ENCODE measurements around the gene UBE3B. TPM values are rescaled to one million over a fixed set of nuclear protein-coding genes. Genes with fewer than 3 reads are reported as not detected.

The UBE3B gene
- total RNA-seq, 6 experiments from 2014 or later, result 41.3 to 43.6 (median 43.1) TPM

- peaks cover 20% of the 10 kb centered on the region for H3K4me1 Mint-ChIP-seq (ENCODE audit: low read depth)
Observed at GRCh38 chr12:109537136-109537535, 59.7 kb downstream of the UBE3B start.

GRCh38 chr12:109538191-109538863 is 60.9 kb downstream of the UBE3B start:
- H3K4me1 Mint-ChIP-seq (ENCODE audit: low read depth), result peaks cover 23% of the 10 kb centered on the region
- peaks cover 16% of the 10 kb centered on the region; the same call in 1 of the 2 replicates for H3K36me3 Mint-ChIP-seq (ENCODE audit: low read depth)
- no peak overlapping the region for H3K4me3 Mint-ChIP-seq
- H3K9me3 Mint-ChIP-seq, result peaks cover 9% of the 10 kb centered on the region
- no peak for DNase-seq
- no peak for TF ChIP-seq CTCF (IDR thresholded peaks at IDR 0.05)
- no peak overlapping the region; the same call in 1 of the 2 replicates for H3K27ac Mint-ChIP-seq
- H3K27me3 Mint-ChIP-seq (ENCODE audit: insufficient read depth), result peaks cover 2% of the 10 kb centered on the region

More at GRCh38 chr12:109537136-109537535, 59.7 kb downstream of the UBE3B start:
- Mint-ChIP-seq H3K27me3 (ENCODE audit: insufficient read depth) (peaks cover 2% of the 10 kb centered on the region), H3K4me3 (no peak overlapping the region), H3K27ac (no peak overlapping the region), H3K36me3 (ENCODE audit: low read depth) (peaks cover 8% of the 10 kb centered on the region; the same call in 1 of the 2 replicates), H3K9me3 (peaks cover 6% of the 10 kb centered on the region)
- no peak for TF ChIP-seq CTCF (IDR thresholded peaks at IDR 0.05)
- no peak for DNase-seq

- Mint-ChIP-seq H3K9me3 (peaks cover 9% of the 10 kb centered on the region), H3K27ac (no peak overlapping the region), H3K4me3 (no peak overlapping the region), H3K27me3 (ENCODE audit: insufficient read depth) (peaks cover 2% of the 10 kb centered on the region), H3K36me3 (ENCODE audit: low read depth) (peaks cover 16% of the 10 kb centered on the region; the same call in 1 of the 2 replicates), H3K4me1 (ENCODE audit: low read depth) (peaks cover 24% of the 10 kb centered on the region)
- DNase-seq, result no peak
- TF ChIP-seq CTCF (IDR thresholded peaks at IDR 0.05), result no peak
Observed at GRCh38 chr12:109539508-109539907, 62.1 kb downstream of the UBE3B start.

GRCh38 chr12:109540526-109541412 is 63.3 kb downstream of the UBE3B start:
- Mint-ChIP-seq H3K4me3 (no peak overlapping the region), H3K4me1 (ENCODE audit: low read depth) (peaks cover 36% of the 10 kb centered on the region), H3K27me3 (ENCODE audit: insufficient read depth) (peaks cover 2% of the 10 kb centered on the region), H3K36me3 (ENCODE audit: low read depth) (peaks cover 16% of the 10 kb centered on the region; the same call in 1 of the 2 replicates), H3K9me3 (peaks cover 9% of the 10 kb centered on the region), H3K27ac (no peak overlapping the region)
- TF ChIP-seq CTCF (IDR thresholded peaks at IDR 0.05), result no peak
- DNase-seq, result no peak

- Mint-ChIP-seq H3K4me3 (no peak overlapping the region), H3K9me3 (peaks cover 9% of the 10 kb centered on the region), H3K4me1 (ENCODE audit: low read depth) (peaks cover 36% of the 10 kb centered on the region), H3K36me3 (ENCODE audit: low read depth) (peaks cover 16% of the 10 kb centered on the region; the same call in 1 of the 2 replicates), H3K27ac (no peak overlapping the region), H3K27me3 (ENCODE audit: insufficient read depth) (peaks cover 2% of the 10 kb centered on the region)
- no peak for TF ChIP-seq CTCF (IDR thresholded peaks at IDR 0.05)
- DNase-seq, result peak; percentile 9
Observed at GRCh38 chr12:109541413-109541726, 63.9 kb downstream of the UBE3B start.

Measured in HFFc6 (cell line).